GM21360 (cell line): ENCODE results near the gene RNF213.
"Not testable (repeated sequence)": the region's sequence is repeated elsewhere in the genome, so short reads cannot be mapped to it uniquely, and the experiment has no call there.

Source experiments
- ATAC-seq: cut with Tn5 transposase; IDR thresholded peaks from one replicate; pipeline ENCODE4 v1.9.1; 2021; ENCODE audit warnings: mild to moderate bottlenecking, moderate library complexity; ENCODE audit not compliant: unreplicated experiment

Gene RNF213

DNA sequence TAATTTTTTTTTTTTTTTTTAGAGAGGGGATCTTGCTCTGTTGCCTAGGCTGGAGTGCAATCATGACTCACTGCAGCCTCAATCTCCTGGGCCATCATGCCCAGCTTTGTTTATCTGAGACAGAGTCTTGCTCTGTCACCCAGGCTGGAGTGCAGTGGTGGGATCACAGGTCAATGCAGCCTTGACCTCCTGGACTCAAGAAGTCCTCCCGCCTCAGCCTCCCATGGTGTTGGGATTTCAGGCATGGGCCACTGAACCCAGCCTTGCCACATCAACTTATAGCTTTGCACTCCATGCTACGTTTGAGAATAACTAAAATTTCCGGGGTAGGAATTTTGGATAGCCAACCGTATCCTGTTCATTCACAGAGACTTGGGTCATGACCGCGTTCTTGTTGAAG is 30.6 kb downstream of the RNF213 start:
- no peak for ATAC-seq

DNA sequence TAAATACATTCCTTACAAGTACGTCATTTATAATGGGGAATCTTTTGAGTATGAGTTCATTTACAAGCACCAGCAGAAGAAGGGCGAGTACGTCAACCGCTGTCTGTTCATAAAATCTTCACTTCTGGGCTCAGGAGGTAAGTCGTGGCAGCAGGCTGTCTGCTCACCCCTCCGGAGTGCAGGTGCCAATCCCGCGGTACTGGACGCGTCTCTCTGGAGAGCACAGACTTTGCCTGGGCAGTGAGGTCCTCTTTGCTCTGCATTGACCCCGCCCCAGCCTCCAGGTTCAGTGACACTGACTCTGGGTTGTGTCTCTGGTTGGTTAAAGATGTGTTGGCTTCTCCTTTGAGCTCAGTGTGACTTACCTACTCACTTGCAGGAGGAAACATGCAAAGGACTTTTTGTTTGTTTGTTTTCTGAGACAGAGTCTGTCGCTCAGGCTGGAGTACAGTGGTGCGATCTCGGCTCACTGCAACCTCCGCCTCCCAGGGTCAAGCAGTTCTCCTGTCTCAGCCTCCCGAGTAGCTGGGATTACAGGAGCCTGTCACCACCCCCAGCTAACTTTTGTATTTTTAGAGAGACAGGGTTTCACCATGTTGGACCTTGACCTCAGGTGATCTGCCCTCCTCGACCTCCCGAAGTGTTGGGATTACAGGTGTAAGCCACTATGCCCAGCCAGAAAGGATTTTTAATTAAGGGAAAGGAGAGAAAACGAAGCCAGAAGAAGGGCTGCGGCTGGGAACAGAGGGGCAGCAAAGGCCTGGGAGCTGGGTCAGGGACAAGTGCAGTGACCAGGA is 31.2 kb downstream of the RNF213 start:
- no peak for ATAC-seq

- ATAC-seq = no peak
Observed at GRCh38 chr17:80292521-80292971, 31.9 kb downstream of the RNF213 start.

DNA sequence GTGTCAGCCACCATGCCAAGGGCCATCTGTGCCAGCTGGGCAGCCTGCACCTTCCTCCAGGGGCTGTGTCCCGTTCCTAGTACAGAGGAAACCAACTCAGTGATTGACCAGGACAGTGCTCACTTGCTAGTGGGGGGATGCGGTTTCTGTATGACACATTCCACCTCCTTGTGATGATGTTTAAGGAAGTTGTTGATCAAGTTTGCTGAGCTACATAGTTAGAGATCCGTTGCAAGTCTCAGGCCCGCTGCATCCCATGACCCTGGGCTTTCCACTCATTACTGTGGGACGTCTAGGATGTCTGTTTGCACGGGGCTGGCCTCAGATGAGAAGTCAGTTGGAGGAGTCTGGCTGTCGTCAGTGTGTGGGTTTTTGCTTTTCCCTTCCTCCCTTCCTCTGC is 33.6 kb downstream of the RNF213 start:
- ATAC-seq = no peak

GRCh38 chr17:80294653-80295052 is 34.0 kb downstream of the RNF213 start:
- no peak for ATAC-seq

GRCh38 chr17:80295146-80295545 is 34.5 kb downstream of the RNF213 start:
- no peak for ATAC-seq

DNA sequence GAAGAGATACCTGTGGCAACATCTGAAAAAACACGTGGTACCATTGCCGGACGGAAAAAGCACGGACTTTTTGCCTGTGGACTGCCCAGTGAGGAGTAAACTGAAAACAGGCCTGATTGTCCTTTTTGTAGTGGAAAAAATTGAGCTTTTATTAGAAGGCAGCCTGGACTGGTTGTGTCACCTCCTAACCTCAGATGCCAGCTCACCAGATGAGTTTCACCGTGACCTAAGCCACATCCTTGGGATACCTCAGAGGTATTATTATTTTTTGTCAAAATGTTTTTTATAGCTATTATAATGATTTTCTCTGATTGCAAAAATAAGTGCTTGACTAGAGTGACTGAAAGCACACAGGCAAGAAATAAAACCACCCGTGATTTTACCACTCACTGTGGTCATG is 34.9 kb downstream of the RNF213 start:
- no peak for ATAC-seq

- ATAC-seq = no peak
Observed at GRCh38 chr17:80296221-80296620, 35.6 kb downstream of the RNF213 start.

DNA sequence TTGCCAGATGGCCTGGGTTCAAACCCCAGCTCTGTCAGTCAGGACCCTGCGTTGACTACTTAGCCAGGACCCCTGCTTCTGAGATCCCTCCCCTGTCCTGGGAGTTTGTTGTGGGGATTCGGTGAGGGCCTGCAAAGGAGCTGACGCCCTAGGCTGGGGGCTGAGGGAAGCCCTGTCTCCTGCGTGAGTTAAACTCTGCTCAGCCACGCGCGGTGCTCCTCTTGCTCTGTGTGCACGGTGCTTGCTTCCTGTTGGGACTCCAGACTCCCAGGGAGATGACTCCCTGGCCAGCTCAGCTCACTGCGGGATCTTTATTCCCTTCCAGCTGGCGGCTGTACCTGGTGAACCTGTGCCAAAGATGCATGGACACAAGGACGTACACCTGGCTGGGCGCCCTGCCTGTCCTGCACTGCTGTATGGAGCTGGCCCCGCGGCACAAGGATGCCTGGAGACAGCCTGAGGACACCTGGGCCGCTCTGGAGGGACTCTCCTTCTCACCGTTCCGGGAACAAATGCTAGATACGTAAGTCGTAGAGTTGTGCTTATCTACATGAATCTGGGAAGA is 37.4 kb downstream of the RNF213 start:
- no peak for ATAC-seq

- not testable (repeated sequence) for ATAC-seq
Observed at GRCh38 chr17:80299350-80300100, 38.9 kb downstream of the RNF213 start.

DNA sequence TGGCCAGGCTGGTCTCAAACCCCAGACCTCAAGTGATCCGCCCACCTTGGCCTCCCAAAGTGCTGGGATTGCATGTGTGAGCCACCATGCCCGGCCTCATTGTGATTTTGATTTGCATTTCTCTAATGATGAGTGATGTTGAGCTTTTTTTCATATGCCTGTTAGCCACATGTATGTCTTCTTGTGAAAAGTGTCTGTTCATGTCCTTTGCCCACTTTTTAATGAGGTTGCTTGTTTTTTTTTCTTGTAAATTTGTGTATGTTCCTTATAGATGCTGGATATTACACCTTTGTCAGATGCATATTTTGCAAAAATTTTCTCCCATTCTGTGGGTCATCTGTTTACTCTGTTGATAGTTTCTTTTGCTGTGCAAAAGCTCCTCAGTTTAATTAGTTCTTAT is 40.1 kb downstream of the RNF213 start:
- not testable (repeated sequence) for ATAC-seq

DNA sequence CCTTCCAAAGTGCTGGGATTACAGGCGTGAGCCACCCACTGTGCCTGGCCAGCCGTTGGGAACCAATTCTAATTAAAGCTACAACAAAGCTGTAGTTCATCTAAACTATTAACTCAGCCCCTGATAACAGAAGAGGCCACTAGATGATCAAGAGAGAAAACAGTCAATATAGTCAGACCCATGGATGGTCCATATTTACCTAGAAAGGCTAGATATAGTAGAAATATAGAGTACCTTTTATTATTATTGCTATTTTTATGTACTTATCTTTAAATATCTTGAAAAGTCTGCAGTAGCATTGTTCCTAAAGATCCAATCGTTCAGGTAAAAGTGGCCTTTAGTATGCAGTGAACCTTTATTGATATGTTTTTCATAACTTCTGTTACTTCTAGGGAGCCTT is 43.2 kb downstream of the RNF213 start:
- ATAC-seq = no peak

GRCh38 chr17:80307994-80308691 is 47.5 kb downstream of the RNF213 start:
- no peak for ATAC-seq

DNA sequence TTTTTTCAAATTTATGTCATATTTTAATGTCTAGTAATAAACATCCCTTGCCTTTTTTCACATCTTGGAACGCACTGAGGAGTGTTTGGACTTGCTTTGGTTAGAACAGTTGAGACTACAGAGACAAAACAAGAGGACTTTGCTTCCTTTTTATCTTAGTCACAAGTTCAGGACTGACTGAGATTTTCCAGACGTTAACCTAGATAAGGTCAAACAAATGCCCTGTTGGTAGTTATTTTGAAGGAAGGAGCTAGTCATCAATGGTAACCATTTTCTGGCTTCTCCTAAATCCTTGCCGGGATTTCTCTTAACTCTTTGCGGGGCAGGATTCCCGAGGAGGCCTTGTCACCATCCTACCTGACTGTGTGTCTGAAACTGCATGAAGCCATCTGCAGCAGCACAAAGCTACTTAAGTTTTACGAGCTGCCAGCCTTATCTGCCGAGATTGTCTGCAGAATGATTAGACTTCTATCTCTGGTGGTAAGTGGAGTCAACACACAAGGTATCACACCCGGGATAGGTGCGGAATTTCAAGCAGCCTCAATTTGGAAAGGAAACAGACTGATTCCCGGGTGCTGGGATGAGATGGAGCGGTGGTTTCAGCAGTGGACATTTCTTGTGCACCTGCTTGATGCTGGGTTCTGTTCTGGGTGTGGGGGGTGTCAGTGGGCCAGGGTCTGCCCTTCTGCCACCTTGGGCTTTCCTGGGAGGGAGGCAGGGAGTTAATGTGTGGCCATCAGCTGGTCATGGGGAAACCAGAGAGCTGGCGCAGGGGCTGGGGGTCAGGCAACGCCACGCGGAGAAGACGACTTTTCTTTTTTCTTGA is 48.3 kb downstream of the RNF213 start:
- ATAC-seq = no peak

GRCh38 chr17:80311216-80311827 is 50.7 kb downstream of the RNF213 start:
- no peak for ATAC-seq

GRCh38 chr17:80312621-80313135 is 52.0 kb downstream of the RNF213 start:
- no peak for ATAC-seq

- no peak for ATAC-seq
Observed at GRCh38 chr17:80313160-80313829, 52.6 kb downstream of the RNF213 start.

- not testable (repeated sequence) for ATAC-seq
Observed at GRCh38 chr17:80313946-80314345, 53.3 kb downstream of the RNF213 start.

DNA sequence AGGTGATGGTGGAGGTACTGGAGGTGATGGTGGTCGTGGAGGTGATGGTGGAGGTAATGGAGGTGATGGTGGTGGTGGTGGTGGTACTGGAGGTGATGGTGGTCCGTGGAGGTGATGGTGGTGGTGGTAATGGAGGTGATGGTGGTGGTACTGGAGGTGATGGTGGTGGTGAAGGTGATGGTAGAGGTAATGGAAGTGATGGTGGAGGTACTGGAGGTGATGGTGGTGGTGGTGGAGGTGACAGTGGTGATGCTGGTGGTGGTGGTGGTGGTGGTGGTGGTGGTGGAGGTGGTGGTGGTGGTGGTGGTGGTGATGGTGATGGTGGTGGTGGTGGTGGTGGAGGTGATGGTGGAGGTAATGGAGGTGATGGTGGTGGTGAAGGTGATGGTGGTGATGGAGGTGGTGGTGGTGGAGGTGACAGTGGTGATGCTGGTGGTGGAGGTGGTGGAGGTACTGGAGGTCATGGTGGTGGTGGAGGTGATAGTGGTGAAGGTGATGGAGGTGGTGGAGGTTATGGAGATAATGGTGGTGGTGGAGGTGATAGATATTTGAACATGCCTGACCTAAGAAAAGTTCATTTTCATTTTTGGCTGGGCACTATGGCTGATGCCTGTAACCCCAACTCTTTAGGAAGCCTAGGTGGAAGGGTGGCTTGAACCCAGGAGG is 55.0 kb downstream of the RNF213 start:
- no peak for ATAC-seq
